ENCODE data around the gene KLHL17. TPM values are rescaled to one million over a fixed set of nuclear protein-coding genes. Genes with fewer than 3 reads are reported as not detected.
A peak's percentile ranks its signal among the peaks of the same experiment; 100 is the strongest.

KLHL17 gene
- total and polyA plus RNA-seq, 10 of the 15 experiments (the other 5 are each of a cell fraction or from before 2014, with no cell fraction given): 0.03 to 30.6 (median 5.3) TPM

DNA sequence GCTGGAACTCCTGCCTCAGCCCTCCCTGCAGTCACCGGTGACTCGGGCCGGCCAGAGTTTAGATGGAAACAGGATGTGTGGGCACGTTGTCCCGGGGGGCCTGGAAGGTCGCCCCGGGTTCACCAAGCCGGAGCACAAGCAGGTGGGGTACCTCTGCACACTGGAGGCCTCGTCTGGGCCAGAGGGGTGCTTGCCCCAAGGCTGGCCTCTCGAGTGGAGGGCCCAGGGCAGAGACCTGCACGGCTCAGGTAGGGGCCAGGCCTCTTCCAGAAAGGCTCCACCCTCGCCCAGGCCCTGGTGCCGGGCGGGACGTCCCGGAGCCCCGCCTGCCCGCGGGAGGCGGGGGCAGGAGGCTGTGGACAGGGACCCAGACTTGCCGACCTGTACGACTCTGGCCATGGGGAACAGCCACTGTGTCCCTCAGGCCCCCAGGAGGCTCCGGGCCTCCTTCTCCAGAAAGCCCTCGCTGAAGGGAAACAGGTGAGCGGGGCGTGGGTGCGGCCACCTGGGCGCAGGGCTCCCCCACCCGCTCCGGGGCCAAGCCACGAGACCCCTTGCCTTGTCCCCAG, 5.8 kb downstream of the KLHL17 start, which contains the start of gene PLEKHN1:
TSS of gene PLEKHN1 (plus strand) at position 348 of the 569 bp plus-strand sequence. CDS start at position 398, 50 bp downstream.
- no peaks in the 10 kb centered on the region for H4K20me1 ChIP-seq (ENCODE audit: control insufficient read depth, insufficient read depth)
- 3% methylated on average over 31 of the region's 31 CpGs for WGBS (ENCODE audit: insufficient coverage, insufficient replicate concordance, low lambda C conversion rate, missing lambda C conversion rate)
- peak within 1 kb of the TSS; percentile 44; the same call in 1 of the 2 replicates for H3K27ac ChIP-seq (ENCODE audit: control insufficient read depth, insufficient read depth)
- H3K27me3 ChIP-seq (replicated peaks in 1 of 2; ENCODE audit: control insufficient read depth in 2 of 2, insufficient read depth in 2 of 2, low read length in 1 of 2): no peaks in the 10 kb centered on the region
- DNase-seq (ENCODE audit: low read depth, low spot score) (no peak), FAIRE-seq (no peak), ATAC-seq (peak; percentile 83)
- no peaks in the 10 kb centered on the region for H3K79me2 ChIP-seq (ENCODE audit: control insufficient read depth, insufficient read depth, low read length)
- H3K4me3 ChIP-seq: peak within 1 kb of the TSS; percentile 72
- no peaks in the 10 kb centered on the region for H3K9me3 ChIP-seq (replicated peaks; ENCODE audit: control insufficient read depth, insufficient read depth, low read length)
- ChIA-PET POLR2A (interaction anchor here (0.8 to 1.1 kb wide), 5 partner anchors 15 to 307 kb away, joined by 3 read pairs; partner anchors contain the start of genes ISG15, PERM1 and UBE2J2), SMC1A (ENCODE audit: uncharacterized antibody, unreplicated experiment) (interaction anchor here (1.1 kb wide), 1 partner anchor 16 kb away, joined by 3 read pairs; no protein-coding TSS in a partner anchor), RAD21 (ENCODE audit: unreplicated experiment) (interaction anchor here (0.9 to 1.1 kb wide), 3 partner anchors 24 to 61 kb away, joined by 4 to 5 read pairs (median 4); no protein-coding TSS in a partner anchor), CTCF (interaction anchor here (0.7 to 1.0 kb wide), 3 partner anchors 35 to 92 kb away, joined by 3 to 4 read pairs (median 3); partner anchors contain the start of gene ISG15)
- no peaks in the 10 kb centered on the region; a peak in 1 of 4 replicates for H3K36me3 ChIP-seq (ENCODE audit: control insufficient read depth in 2 of 2, insufficient read depth in 2 of 2, low read length in 1 of 2)
- intact Hi-C loops (cut with micrococcal nuclease; ENCODE audit: unreplicated experiment) (no loop called here), in situ Hi-C loops (cut with MboI) (no loop called here)
- TF ChIP-seq KDM1A (IDR thresholded peaks at IDR 0.05; ENCODE audit: borderline replicate concordance): no peak
- TF ChIP-seq, protein P1, sequence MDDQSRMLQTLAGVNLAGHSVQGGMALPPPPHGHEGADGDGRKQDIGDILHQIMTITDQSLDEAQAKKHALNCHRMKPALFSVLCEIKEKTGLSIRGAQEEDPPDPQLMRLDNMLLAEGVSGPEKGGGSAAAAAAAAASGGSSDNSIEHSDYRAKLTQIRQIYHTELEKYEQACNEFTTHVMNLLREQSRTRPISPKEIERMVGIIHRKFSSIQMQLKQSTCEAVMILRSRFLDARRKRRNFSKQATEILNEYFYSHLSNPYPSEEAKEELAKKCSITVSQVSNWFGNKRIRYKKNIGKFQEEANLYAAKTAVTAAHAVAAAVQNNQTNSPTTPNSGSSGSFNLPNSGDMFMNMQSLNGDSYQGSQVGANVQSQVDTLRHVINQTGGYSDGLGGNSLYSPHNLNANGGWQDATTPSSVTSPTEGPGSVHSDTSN (IDR thresholded peaks at IDR 0.05; ENCODE audit: insufficient replicate concordance, low read depth, low read length): no peak
- H3K9ac ChIP-seq (ENCODE audit: control insufficient read depth, insufficient read depth, low read length): peak within 1 kb of the TSS; percentile 69
- H3K4me1 ChIP-seq (ENCODE audit: control insufficient read depth, insufficient read depth, low read length): peaks cover 14% of the 10 kb centered on the region
- no TSS peak for BruUV-seq (replicated peaks)
- H2AFZ ChIP-seq (ENCODE audit: control insufficient read depth, low read depth, low read length): peak within 1 kb of the TSS; percentile 90
- peak within 1 kb of the TSS; percentile 97 for H3K4me2 ChIP-seq (ENCODE audit: control insufficient read depth, insufficient read depth)
